Neural progenitor cell (in vitro differentiated cells): ENCODE data around the gene OR51M1. TPM values are rescaled to one million over a fixed set of nuclear protein-coding genes. Genes with fewer than 3 reads are reported as not detected.
A peak's percentile ranks its signal among the peaks of the same experiment; 100 is the strongest.

Experiments used
- DNase-seq: peaks from one replicate; pipeline ENCODE4 v3.0.0-alpha.2; 2016; ENCODE audit warnings: low spot score
- H2AFZ ChIP-seq: fragments of 200-600 bp; sonication (generic); replicated peaks from 2 replicates; pipeline ENCODE4 v1.6.1; 2016; ENCODE audit warnings: antibody characterized with exemption
- H3F3A ChIP-seq: fragments of 200-600 bp; sonication (generic); 2 replicates; pipeline ENCODE4 v1.6.1; 2016; ENCODE audit warnings: antibody characterized with exemption, low read depth
- H3K27ac ChIP-seq: fragments of 200-600 bp; sonication (generic); 2 replicates; pipeline ENCODE4 v1.5.1; 2016; ENCODE audit warnings: mild to moderate bottlenecking
- H3K27me3 ChIP-seq: fragments of 200-600 bp; sonication (generic); 2 replicates; pipeline ENCODE4 v1.6.1; 2016; ENCODE audit warnings: mild to moderate bottlenecking, moderate library complexity
- H3K36me3 ChIP-seq: fragments of 200-600 bp; sonication (generic); 2 replicates; pipeline ENCODE4 v1.5.1; 2016
- H3K4me1 ChIP-seq: fragments of 200-600 bp; sonication (generic); 2 replicates; pipeline ENCODE4 v1.6.1; 2016; ENCODE audit warnings: mixed run types
- H3K4me2 ChIP-seq: fragments of 200-600 bp; sonication (generic); 2 replicates; pipeline ENCODE4 v1.6.1; 2016
- H3K4me3 ChIP-seq: fragments of 200-600 bp; sonication (generic); 2 replicates; pipeline ENCODE4 v1.5.1; 2016
- H3K79me2 ChIP-seq: fragments of 200-600 bp; sonication (generic); 2 replicates; pipeline ENCODE4 v1.6.1; 2016; ENCODE audit warnings: low read depth
- H3K9ac ChIP-seq: fragments of 200-600 bp; sonication (generic); 2 replicates; pipeline ENCODE4 v1.6.1; 2016
- H3K9me3 ChIP-seq: fragments of 200-600 bp; sonication (generic); 2 replicates; pipeline ENCODE4 v1.5.1; 2016; ENCODE audit warnings: low read depth
- H4K20me1 ChIP-seq: fragments of 200-600 bp; sonication (generic); 2 replicates; pipeline ENCODE4 v1.6.1; 2016; ENCODE audit warnings: low read depth
- H3K27ac Mint-ChIP-seq: 3 replicates; pipeline ENCODE4 v1.8.0; 2021; ENCODE audit warnings: mixed read lengths
- H3K27me3 Mint-ChIP-seq: 2 replicates; pipeline ENCODE4 v1.8.0; 2022; ENCODE audit warnings: low read depth, mild to moderate bottlenecking, inconsistent platforms, moderate library complexity, mixed read lengths; ENCODE audit not compliant: insufficient read depth
- H3K36me3 Mint-ChIP-seq: 3 replicates; pipeline ENCODE4 v1.8.0; 2021; ENCODE audit warnings: mixed read lengths
- H3K4me1 Mint-ChIP-seq: 3 replicates; pipeline ENCODE4 v1.8.0; 2021; ENCODE audit warnings: mixed read lengths
- H3K4me3 Mint-ChIP-seq: 3 replicates; pipeline ENCODE4 v1.8.0; 2021; ENCODE audit warnings: mild to moderate bottlenecking, moderate library complexity, mixed read lengths
- H3K9me3 Mint-ChIP-seq: 3 replicates; pipeline ENCODE4 v1.8.0; 2020; ENCODE audit warnings: mixed read lengths
- EZH2 ChIP-seq: fragments of 200-600 bp; sonication (generic); IDR thresholded peaks from 2 replicates; pipeline ENCODE4 v1.6.1; 2017; ENCODE audit warnings: antibody characterized with exemption, mild to moderate bottlenecking, moderate library complexity
- EZH2phosphoT487 ChIP-seq: fragments of 200-600 bp; sonication (generic); IDR thresholded peaks from 2 replicates; pipeline ENCODE4 v1.6.1; 2017; ENCODE audit warnings: antibody characterized with exemption
- total RNA-seq: library from RNA; depleted of rRNA; stranded (reverse); fragments of >200 nt; gene quantifications from 2 replicates; pipeline ENCODE4 v1.2.3, GENCODE V29; 2015; ENCODE audit warnings: low replicate concordance
- TF ChIP-seq, protein P1 (sequence below): fragments of 200-600 bp; sonication (generic); IDR thresholded peaks from 2 replicates; pipeline ENCODE4 v1.5.1; 2017; ENCODE audit warnings: antibody characterized with exemption, mild to moderate bottlenecking

The OR51M1 gene
- total RNA-seq, 1 donor from 2014 or later, result not detected

DNA sequence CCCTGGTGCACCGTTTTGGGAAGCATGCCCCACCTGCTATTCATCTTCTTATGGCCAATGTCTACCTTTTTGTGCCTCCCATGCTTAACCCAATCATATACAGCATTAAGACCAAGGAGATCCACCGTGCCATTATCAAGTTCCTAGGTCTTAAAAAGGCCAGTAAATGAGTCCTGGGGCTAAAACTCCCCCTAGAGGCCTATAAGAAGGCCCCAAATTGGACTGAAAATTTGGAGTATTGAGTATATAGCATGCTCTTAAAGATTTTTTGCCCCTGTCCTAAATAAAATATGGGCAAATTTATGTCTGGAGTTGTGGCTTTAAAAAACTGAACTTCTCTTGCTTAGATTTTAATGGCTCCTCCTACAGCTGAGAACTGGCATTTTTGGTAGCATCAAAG lies 6.6 kb downstream of the OR51M1 start:
- no peak overlapping the region for H3K27ac ChIP-seq
- H3K27me3 Mint-ChIP-seq, result no peaks in the 10 kb centered on the region
- no peaks in the 10 kb centered on the region for H3K9me3 Mint-ChIP-seq
- H3K36me3 Mint-ChIP-seq, result no peaks in the 10 kb centered on the region
- H3K4me1 Mint-ChIP-seq, result no peaks in the 10 kb centered on the region
- no peak overlapping the region for H3K4me3 Mint-ChIP-seq
- H3K9ac ChIP-seq, result no peak overlapping the region
- H3K9me3 ChIP-seq, result no peaks in the 10 kb centered on the region
- H3K4me3 ChIP-seq, result no peak overlapping the region
- no peak overlapping the region for H3K4me2 ChIP-seq
- no peak overlapping the region for H3K27ac Mint-ChIP-seq
- no peak for DNase-seq
- H3K36me3 ChIP-seq, result no peaks in the 10 kb centered on the region
- peaks cover 5% of the 10 kb centered on the region for H3K27me3 ChIP-seq
- no peak for TF ChIP-seq EZH2phosphoT487
- no peak for TF ChIP-seq EZH2
- TF ChIP-seq, protein P1, sequence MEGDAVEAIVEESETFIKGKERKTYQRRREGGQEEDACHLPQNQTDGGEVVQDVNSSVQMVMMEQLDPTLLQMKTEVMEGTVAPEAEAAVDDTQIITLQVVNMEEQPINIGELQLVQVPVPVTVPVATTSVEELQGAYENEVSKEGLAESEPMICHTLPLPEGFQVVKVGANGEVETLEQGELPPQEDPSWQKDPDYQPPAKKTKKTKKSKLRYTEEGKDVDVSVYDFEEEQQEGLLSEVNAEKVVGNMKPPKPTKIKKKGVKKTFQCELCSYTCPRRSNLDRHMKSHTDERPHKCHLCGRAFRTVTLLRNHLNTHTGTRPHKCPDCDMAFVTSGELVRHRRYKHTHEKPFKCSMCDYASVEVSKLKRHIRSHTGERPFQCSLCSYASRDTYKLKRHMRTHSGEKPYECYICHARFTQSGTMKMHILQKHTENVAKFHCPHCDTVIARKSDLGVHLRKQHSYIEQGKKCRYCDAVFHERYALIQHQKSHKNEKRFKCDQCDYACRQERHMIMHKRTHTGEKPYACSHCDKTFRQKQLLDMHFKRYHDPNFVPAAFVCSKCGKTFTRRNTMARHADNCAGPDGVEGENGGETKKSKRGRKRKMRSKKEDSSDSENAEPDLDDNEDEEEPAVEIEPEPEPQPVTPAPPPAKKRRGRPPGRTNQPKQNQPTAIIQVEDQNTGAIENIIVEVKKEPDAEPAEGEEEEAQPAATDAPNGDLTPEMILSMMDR, result peak; percentile 38
- H4K20me1 ChIP-seq, result no peaks in the 10 kb centered on the region
- no peak overlapping the region for H2AFZ ChIP-seq
- H3K79me2 ChIP-seq, result no peaks in the 10 kb centered on the region
- peaks cover 4% of the 10 kb centered on the region for H3K4me1 ChIP-seq
- peaks cover 3% of the 10 kb centered on the region for H3F3A ChIP-seq

DNA sequence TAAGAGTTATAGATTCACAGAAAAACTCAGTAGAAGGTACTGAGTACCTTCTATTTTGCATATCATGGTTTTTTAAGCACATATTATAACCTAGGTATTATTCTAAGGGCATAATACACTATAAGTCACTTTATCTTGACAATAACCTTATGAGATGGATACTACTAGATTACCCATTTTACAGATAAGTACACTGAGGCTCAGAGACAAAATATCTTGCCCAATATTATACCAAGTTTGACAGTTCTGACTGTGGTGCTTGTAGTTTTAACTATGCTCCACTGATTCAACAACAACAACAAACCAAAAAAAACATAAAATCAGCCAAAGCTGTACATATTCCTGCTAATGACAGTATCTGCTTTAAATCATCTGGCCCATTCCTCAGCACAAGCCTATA lies 10.5 kb downstream of the OR51M1 start:
- no peak overlapping the region for H3K4me3 ChIP-seq
- H3K9ac ChIP-seq, result no peak overlapping the region
- no peak overlapping the region for H2AFZ ChIP-seq
- peaks cover 3% of the 10 kb centered on the region for H3K27me3 Mint-ChIP-seq
- no peaks in the 10 kb centered on the region for H3K4me1 Mint-ChIP-seq
- no peaks in the 10 kb centered on the region for H3K36me3 Mint-ChIP-seq
- no peak for DNase-seq
- H3F3A ChIP-seq, result no peaks in the 10 kb centered on the region
- TF ChIP-seq, protein P1, result no peak
- no peak for TF ChIP-seq EZH2
- no peak for TF ChIP-seq EZH2phosphoT487
- no peaks in the 10 kb centered on the region for H3K9me3 ChIP-seq
- H3K27me3 ChIP-seq, result no peaks in the 10 kb centered on the region
- no peaks in the 10 kb centered on the region for H4K20me1 ChIP-seq
- H3K27ac Mint-ChIP-seq, result no peak overlapping the region
- no peaks in the 10 kb centered on the region for H3K36me3 ChIP-seq
- no peaks in the 10 kb centered on the region for H3K9me3 Mint-ChIP-seq
- H3K79me2 ChIP-seq, result no peaks in the 10 kb centered on the region
- H3K27ac ChIP-seq, result no peak overlapping the region
- H3K4me3 Mint-ChIP-seq, result no peak overlapping the region
- no peak overlapping the region for H3K4me2 ChIP-seq
- no peaks in the 10 kb centered on the region for H3K4me1 ChIP-seq

DNA sequence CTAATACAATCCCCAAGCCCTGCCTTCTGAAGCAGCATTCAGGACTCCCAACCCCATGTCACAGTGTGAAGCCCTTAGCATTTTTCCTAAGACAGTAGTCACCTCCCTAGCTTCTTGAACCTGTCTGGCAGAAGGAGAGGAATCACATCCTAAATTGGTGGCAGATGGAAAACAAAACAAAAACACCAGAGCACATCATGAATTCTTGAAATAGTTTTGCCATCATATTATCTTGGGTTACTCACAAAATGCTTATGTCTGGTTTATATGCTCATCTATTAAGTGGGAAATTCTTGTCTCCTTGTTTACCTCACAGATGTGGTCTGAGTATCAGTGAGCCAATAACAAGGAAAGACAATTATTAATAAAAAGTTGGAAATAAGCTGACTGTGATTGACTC lies 15.3 kb downstream of the OR51M1 start:
- no peak for DNase-seq
- no peaks in the 10 kb centered on the region for H3K9me3 ChIP-seq
- H3K4me1 Mint-ChIP-seq, result no peaks in the 10 kb centered on the region
- no peak for TF ChIP-seq EZH2
- TF ChIP-seq EZH2phosphoT487, result no peak
- TF ChIP-seq, protein P1, result no peak
- H3K4me3 ChIP-seq, result no peak overlapping the region
- H3F3A ChIP-seq, result no peaks in the 10 kb centered on the region
- H3K79me2 ChIP-seq, result no peaks in the 10 kb centered on the region
- H4K20me1 ChIP-seq, result no peaks in the 10 kb centered on the region
- H3K4me3 Mint-ChIP-seq, result no peak overlapping the region
- peaks cover 3% of the 10 kb centered on the region for H3K27me3 Mint-ChIP-seq
- no peak overlapping the region for H2AFZ ChIP-seq
- H3K9ac ChIP-seq, result no peak overlapping the region
- no peaks in the 10 kb centered on the region for H3K36me3 ChIP-seq
- no peaks in the 10 kb centered on the region for H3K27me3 ChIP-seq
- no peaks in the 10 kb centered on the region for H3K4me1 ChIP-seq
- H3K4me2 ChIP-seq, result no peak overlapping the region
- no peaks in the 10 kb centered on the region for H3K36me3 Mint-ChIP-seq
- H3K27ac ChIP-seq, result no peak overlapping the region
- H3K9me3 Mint-ChIP-seq, result no peaks in the 10 kb centered on the region
- H3K27ac Mint-ChIP-seq, result no peak overlapping the region

DNA sequence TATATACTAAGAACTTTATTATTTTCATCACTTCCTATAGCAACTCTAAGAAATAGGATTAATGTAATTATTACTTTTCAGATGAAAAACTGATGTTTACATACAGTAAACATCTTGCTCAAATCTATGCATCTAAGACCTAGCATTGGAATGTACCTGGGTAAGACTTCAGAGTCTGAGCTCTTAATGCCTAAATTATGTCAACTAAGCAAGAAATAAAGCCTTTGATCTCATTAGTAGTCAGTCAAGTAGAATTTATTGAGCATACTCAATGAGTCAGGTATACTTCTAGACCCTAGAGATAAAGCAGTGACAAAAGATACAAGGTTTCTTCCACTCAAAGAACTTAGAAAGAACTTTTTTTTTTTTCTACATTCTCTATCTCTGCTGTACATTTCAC lies 21.6 kb downstream of the OR51M1 start:
- no peak overlapping the region for H3K4me2 ChIP-seq
- no peaks in the 10 kb centered on the region for H3K27me3 Mint-ChIP-seq
- no peak overlapping the region for H2AFZ ChIP-seq
- H3K4me1 Mint-ChIP-seq, result no peaks in the 10 kb centered on the region
- TF ChIP-seq, protein P1, result no peak
- TF ChIP-seq EZH2 (no peak), EZH2phosphoT487 (no peak)
- H3K36me3 ChIP-seq, result no peaks in the 10 kb centered on the region
- no peaks in the 10 kb centered on the region for H3K36me3 Mint-ChIP-seq
- H3K9ac ChIP-seq, result no peak overlapping the region
- H3K4me3 ChIP-seq, result no peak overlapping the region
- H3K27ac Mint-ChIP-seq, result no peak overlapping the region
- no peaks in the 10 kb centered on the region for H3K9me3 ChIP-seq
- no peak overlapping the region for H3K27ac ChIP-seq
- H3K4me3 Mint-ChIP-seq, result no peak overlapping the region
- no peaks in the 10 kb centered on the region for H3K79me2 ChIP-seq
- no peaks in the 10 kb centered on the region for H4K20me1 ChIP-seq
- no peaks in the 10 kb centered on the region for H3F3A ChIP-seq
- H3K4me1 ChIP-seq, result no peaks in the 10 kb centered on the region
- DNase-seq, result no peak
- H3K9me3 Mint-ChIP-seq, result no peaks in the 10 kb centered on the region
- no peaks in the 10 kb centered on the region for H3K27me3 ChIP-seq
